Fibroblast of villous mesenchyme (primary cell): Measurements from ENCODE around the gene CUL4A. TPM values are rescaled to one million over a fixed set of nuclear protein-coding genes. Genes with fewer than 3 reads are reported as not detected.
"Not testable (repeated sequence)": the region's sequence is repeated elsewhere in the genome, so short reads cannot be mapped to it uniquely, and the experiment has no call there.

Experiments
- DNase-seq: peaks from one replicate; pipeline ENCODE4 v3.0.0-alpha.2; 2010; ENCODE audit warnings: low read depth
- H3K4me3 ChIP-seq: 2 replicates; pipeline ENCODE4 v1.5.1; 2011; ENCODE audit warnings: low read depth, mild to moderate bottlenecking, low read length
- CTCF ChIP-seq: IDR thresholded peaks from 2 replicates; pipeline ENCODE4 v1.5.1; 2012; ENCODE audit warnings: low read depth, mild to moderate bottlenecking, low read length; ENCODE audit not compliant: insufficient read depth
- total RNA-seq: library from RNA; depleted of rRNA; stranded (reverse); fragments of >200 nt; gene quantifications from 2 replicates; pipeline ENCODE4 v1.2.3, GENCODE V29; 2012

CUL4A gene
- total RNA-seq = 114 and 132 TPM in 2 replicates

- peak within 1 kb of the TSS; percentile 86 for H3K4me3 ChIP-seq
- peak; percentile 72 for DNase-seq
- TF ChIP-seq CTCF = no peak
Measured at GRCh38 chr13:113209336-113209758, at the start of gene CUL4A. TSS of gene CUL4A (plus strand) at chr13:113209613. CDS start at chr13:113209628, 15 bp downstream.

- no peak overlapping the region for H3K4me3 ChIP-seq
- TF ChIP-seq CTCF = no peak
- DNase-seq = no peak
Measured at GRCh38 chr13:113159701-113160100, 49.7 kb upstream of the CUL4A start.

- no peak overlapping the region for H3K4me3 ChIP-seq
- no peak for DNase-seq
- no peak for TF ChIP-seq CTCF
Measured at GRCh38 chr13:113160983-113161382, 48.4 kb upstream of the CUL4A start.

GRCh38 chr13:113161433-113161832 is 48.0 kb upstream of the CUL4A start:
- DNase-seq = no peak
- TF ChIP-seq CTCF = no peak
- no peak overlapping the region for H3K4me3 ChIP-seq

GRCh38 chr13:113161975-113162374 is 47.4 kb upstream of the CUL4A start:
- not testable (repeated sequence) for H3K4me3 ChIP-seq, DNase-seq

GRCh38 chr13:113162783-113163685 is 46.4 kb upstream of the CUL4A start:
- TF ChIP-seq CTCF = no peak
- DNase-seq = no peak
- H3K4me3 ChIP-seq = no peak overlapping the region

- no peak for TF ChIP-seq CTCF
- H3K4me3 ChIP-seq = no peak overlapping the region
- DNase-seq = no peak
Measured at GRCh38 chr13:113164492-113164891, 44.9 kb upstream of the CUL4A start.
